NCI-H2227 treated with DMSO at 0.1 percent for 48 hours (cell line): Measurements from ENCODE around the gene PPP4R3B.

ENCODE experiments used
- DNase-seq: peaks from one replicate; lab custom pipeline; 2025; lab: John Stamatoyannopoulos, UW

The PPP4R3B gene

DNA sequence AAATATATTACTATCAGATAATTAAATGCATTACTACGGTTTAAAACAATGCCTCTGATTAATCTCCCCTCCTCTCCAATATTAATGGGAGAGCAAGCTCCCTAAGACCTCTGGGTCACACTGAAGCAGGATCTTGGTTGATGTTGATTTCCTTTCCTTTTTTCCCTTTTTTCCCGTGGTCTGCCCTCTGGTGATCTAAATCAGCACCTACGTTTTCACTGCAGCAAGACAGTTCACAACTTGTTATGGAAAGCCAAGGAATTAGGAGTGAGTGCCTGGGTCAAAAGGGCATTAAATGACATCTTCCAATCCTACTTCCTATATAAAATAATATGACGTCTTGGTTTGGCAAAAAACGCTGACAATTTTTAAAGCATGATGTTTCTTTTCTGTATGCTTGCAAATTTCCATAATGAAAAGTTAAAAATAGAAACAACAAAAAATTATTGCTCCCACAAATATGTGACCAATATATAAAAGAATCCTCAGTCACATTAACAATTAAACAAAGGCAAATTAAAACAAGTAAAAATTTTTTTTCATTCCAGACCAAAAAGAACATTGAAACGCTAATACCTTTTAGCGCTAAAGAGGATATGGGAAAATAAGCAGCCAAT, 105.8 kb downstream of the PPP4R3B start:
- peak; percentile 46 for DNase-seq

DNA sequence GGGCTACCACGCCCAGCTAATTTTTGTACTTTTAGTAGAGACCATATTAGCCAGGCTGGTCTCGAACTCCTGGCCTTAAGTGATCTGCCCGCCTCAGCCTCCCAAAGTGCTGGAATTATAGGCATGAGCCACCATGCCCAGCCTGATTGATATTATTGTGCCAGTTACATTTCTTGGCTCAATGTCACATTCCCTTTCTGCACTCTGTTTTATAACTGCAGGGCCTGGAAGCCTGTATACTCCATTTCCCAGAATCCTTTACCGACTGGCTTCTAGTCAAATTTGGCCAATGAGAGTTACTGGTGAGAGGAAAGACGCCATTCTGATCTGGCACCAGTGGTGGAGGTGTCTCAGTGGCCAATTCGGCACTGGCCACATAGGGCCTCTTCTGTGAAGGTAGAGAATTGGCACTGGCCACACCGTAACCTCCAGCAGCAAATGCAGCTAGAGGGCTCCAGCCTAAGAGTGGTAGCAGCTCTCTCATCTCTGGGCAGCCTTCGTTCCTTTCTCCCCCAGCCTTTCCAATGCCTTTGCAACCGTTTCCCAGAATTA, 114.8 kb downstream of the PPP4R3B start:
- no peak for DNase-seq

DNA sequence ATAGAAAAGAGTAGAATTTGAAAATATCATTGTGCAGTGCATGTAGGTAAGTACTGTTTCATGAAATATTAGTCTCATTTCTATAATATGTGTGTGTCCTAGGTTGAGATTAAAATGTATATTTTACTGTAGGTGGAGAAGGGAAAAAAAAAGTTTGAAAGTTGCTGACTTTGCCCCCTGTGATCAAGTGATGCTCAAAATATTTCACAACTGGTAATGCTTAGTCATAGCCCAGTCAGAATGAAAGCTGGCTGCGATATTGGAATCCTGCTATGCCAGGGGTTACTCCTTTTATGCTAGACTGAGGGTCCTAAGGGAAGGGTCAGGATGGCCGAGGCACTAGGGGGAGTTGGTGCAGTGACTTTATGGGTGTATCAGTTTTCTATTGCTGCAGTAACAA, 117.4 kb downstream of the PPP4R3B start:
- DNase-seq: no peak

DNA sequence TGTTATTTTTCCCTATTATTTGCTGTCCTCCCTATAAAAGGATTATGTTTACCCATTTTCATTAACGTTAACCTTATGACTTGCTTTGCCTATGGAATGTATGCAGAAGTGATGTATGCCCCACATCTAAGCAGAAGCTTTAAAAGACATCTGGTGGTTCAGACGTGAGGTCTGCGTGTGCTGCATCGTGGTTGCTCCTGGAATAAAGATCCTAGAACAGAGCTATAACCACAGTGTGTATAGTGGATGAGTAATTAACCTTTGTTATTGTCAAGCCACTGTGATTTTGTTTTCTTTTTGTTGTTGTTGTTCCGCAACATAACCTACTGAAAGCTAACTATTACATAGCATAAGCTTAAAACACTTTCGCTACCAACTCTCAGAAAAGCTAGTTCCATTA, 118.8 kb downstream of the PPP4R3B start:
- no peak for DNase-seq
